PC-3 (cell line): Measurements from ENCODE around the gene DGLUCY. TPM values are rescaled to one million over a fixed set of nuclear protein-coding genes. Genes with fewer than 3 reads are reported as not detected.
"Not testable (repeated sequence)": the region's sequence is repeated elsewhere in the genome, so short reads cannot be mapped to it uniquely, and the experiment has no call there.

Source experiments
- ATAC-seq: fragments of 200-7000 bp; cut with Tn5 transposase; 2 replicates; pipeline ENCODE4 v1.9.1; 2020; ENCODE audit warnings: mild to moderate bottlenecking, moderate library complexity
- BruUV-seq: library from RNA; stranded (reverse); fragments of 400-500 nt; replicated peaks from 2 replicates; lab custom pipeline; 2021; lab: Mats Ljungman, UMichigan
- CTCF ChIA-PET: fragments of 300-600 bp; sonication (Branson Sonifier 250); formaldehyde crosslinking; loops from one replicate; lab custom pipeline; 2022; ENCODE audit warnings: antibody characterized with exemption; lab: Charles Lee
- POLR2A ChIA-PET: fragments of 300-600 bp; sonication (Branson Sonifier 250); formaldehyde crosslinking; loops from one replicate; lab custom pipeline; 2022; ENCODE audit warnings: antibody characterized with exemption; ENCODE audit not compliant: unreplicated experiment; lab: Charles Lee
- DNase-seq: peaks from one replicate; pipeline ENCODE4 v3.0.0-alpha.2; 2015
- H2AFZ ChIP-seq: fragments of 300-600 bp; sonication (generic); 2 replicates; pipeline ENCODE4 v1.6.0; 2016; ENCODE audit warnings: antibody characterized with exemption, low read length
- H3F3A ChIP-seq: fragments of 300-600 bp; sonication (generic); one replicate; pipeline ENCODE4 v1.6.0; 2017; ENCODE audit warnings: antibody characterized with exemption, low read length, control low read depth, mild to moderate bottlenecking; ENCODE audit not compliant: unreplicated experiment
- H3K27ac ChIP-seq: fragments of 300-600 bp; sonication (generic); 2 replicates; pipeline ENCODE4 v1.5.1; 2016; ENCODE audit warnings: mild to moderate bottlenecking, low read length
- H3K27me3 ChIP-seq: fragments of 300-600 bp; sonication (generic); 2 replicates; pipeline ENCODE4 v1.6.1; 2016; ENCODE audit warnings: low read length, mixed read lengths
- H3K36me3 ChIP-seq: fragments of 300-600 bp; sonication (generic); 2 replicates; pipeline ENCODE4 v1.6.1; 2016; ENCODE audit warnings: low read depth, mixed run types, low read length, mixed read lengths
- H3K4me1 ChIP-seq: fragments of 300-600 bp; sonication (generic); 2 replicates; pipeline ENCODE4 v1.5.1; 2016; ENCODE audit warnings: low read length; ENCODE audit not compliant: insufficient read depth
- H3K4me2 ChIP-seq: fragments of 300-600 bp; sonication (generic); 2 replicates; pipeline ENCODE4 v1.6.0; 2016; ENCODE audit warnings: low read length
- H3K4me3 ChIP-seq: fragments of 300-600 bp; sonication (generic); 2 replicates; pipeline ENCODE4 v1.5.1; 2016; ENCODE audit warnings: mild to moderate bottlenecking, low read length, mixed read lengths
- H3K79me2 ChIP-seq: fragments of 300-600 bp; sonication (generic); 2 replicates; pipeline ENCODE4 v1.6.1; 2017; ENCODE audit warnings: low read length, mixed read lengths
- H3K9ac ChIP-seq: fragments of 300-600 bp; sonication (generic); 2 replicates; pipeline ENCODE4 v1.6.0; 2016; ENCODE audit warnings: mild to moderate bottlenecking, low read length
- H3K9me2 ChIP-seq: fragments of 300-600 bp; sonication (generic); replicated peaks from 2 replicates; pipeline ENCODE4 v1.6.1; 2016; ENCODE audit warnings: mixed run types, low read length, mixed read lengths
- H3K9me3 ChIP-seq: fragments of 300-600 bp; sonication (generic); 2 replicates; pipeline ENCODE4 v1.6.1; 2016; ENCODE audit warnings: low read length, mixed read lengths
- H4K20me1 ChIP-seq: fragments of 300-600 bp; sonication (generic); 2 replicates; pipeline ENCODE4 v1.6.1; 2016; ENCODE audit warnings: low read length, mixed read lengths
- EZH2 ChIP-seq: fragments of 300-600 bp; sonication (generic); IDR thresholded peaks from one replicate; pipeline ENCODE4 v1.6.1; 2017; ENCODE audit warnings: antibody characterized with exemption, mild to moderate bottlenecking, low read length; ENCODE audit not compliant: unreplicated experiment
- EZH2phosphoT487 ChIP-seq: fragments of 300-600 bp; sonication (generic); IDR thresholded peaks from 2 replicates; pipeline ENCODE4 v1.6.1; 2018; ENCODE audit warnings: mild to moderate bottlenecking, antibody characterized with exemption, low read length, borderline replicate concordance
- intact Hi-C: fragments of 100-400 bp; cut with micrococcal nuclease; formaldehyde crosslinking; loops from 2 replicates; pipeline ENCODE4 v1.9.0; 2023
- total RNA-seq: library from RNA; depleted of rRNA; stranded (reverse); fragments of >200 nt; gene quantifications from 2 replicates; pipeline ENCODE4 v1.2.3, GENCODE V29; 2014
- TF ChIP-seq, protein P1 (sequence below): fragments of 300-600 bp; sonication (generic); conservative IDR thresholded peaks from 2 replicates; pipeline ENCODE4 v1.5.1; 2017; ENCODE audit warnings: antibody characterized with exemption, low read depth, mild to moderate bottlenecking, low read length

DGLUCY gene
- total RNA-seq, 1 experiment from 2014 or later, result 0.84 TPM

DNA sequence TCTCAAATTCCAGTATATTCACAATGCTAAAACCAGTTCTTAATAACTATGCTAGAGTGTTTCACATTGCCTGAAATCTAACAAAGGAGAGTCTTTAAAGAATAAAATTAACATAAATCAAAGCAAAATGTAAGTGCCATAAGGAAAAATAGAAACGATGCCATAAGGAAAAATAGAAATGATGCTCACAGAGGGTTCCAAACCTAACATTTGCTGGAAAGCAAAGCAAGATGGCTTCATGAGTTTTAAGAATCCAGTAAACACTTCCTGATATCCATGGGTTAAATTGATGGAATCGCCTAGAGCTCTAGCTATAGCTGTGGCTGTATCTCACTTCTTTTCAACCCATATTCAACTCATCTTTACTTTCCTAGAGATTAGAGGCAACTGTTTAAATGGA is 66.7 kb downstream of the DGLUCY start:
- Histone ChIP-seq H3K9ac (no peak overlapping the region), H3K9me3 (no peaks in the 10 kb centered on the region), H3K79me2 (no peaks in the 10 kb centered on the region), H3K4me1 (no peaks in the 10 kb centered on the region), H3K27me3 (no peaks in the 10 kb centered on the region), H3K27ac (no peak overlapping the region), H4K20me1 (no peaks in the 10 kb centered on the region), H3K4me2 (no peak overlapping the region), H2AFZ (no peak overlapping the region), H3K4me3 (no peak overlapping the region), H3K36me3 (no peaks in the 10 kb centered on the region), H3K9me2 (no peaks in the 10 kb centered on the region), H3F3A (no peaks in the 10 kb centered on the region)
- TF ChIP-seq EZH2phosphoT487 (no peak), EZH2 (no peak)
- TF ChIP-seq, protein P1, sequence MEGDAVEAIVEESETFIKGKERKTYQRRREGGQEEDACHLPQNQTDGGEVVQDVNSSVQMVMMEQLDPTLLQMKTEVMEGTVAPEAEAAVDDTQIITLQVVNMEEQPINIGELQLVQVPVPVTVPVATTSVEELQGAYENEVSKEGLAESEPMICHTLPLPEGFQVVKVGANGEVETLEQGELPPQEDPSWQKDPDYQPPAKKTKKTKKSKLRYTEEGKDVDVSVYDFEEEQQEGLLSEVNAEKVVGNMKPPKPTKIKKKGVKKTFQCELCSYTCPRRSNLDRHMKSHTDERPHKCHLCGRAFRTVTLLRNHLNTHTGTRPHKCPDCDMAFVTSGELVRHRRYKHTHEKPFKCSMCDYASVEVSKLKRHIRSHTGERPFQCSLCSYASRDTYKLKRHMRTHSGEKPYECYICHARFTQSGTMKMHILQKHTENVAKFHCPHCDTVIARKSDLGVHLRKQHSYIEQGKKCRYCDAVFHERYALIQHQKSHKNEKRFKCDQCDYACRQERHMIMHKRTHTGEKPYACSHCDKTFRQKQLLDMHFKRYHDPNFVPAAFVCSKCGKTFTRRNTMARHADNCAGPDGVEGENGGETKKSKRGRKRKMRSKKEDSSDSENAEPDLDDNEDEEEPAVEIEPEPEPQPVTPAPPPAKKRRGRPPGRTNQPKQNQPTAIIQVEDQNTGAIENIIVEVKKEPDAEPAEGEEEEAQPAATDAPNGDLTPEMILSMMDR, result no peak
- ATAC-seq, result no peak
- intact Hi-C loops, result no loop called here
- ChIA-PET CTCF (no interaction called here), POLR2A (no interaction called here)
- DNase-seq, result no peak
- BruUV-seq, result no TSS peak

DNA sequence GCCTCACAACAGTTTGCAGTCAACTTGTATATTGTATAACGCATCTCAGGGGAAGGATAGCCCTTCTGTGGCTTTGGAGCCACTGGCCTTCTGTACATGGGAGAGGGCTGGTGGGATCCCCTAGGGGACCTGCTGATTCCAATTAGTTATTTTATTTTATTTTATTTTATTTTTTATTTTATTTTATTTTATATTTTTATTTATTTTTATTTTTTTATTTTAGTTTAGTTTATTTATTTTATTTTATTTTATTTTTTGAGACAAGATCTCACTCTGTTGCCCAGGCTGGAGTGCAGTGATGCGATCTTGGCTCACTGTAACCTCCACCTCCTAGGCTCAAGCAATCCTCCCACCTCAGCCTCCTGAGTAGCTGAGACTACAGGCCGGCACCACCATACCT is 68.9 kb downstream of the DGLUCY start:
- H3K9ac ChIP-seq, H3K9me3 ChIP-seq, H4K20me1 ChIP-seq, ATAC-seq, BruUV-seq, H3K36me3 ChIP-seq, H2AFZ ChIP-seq, H3K4me3 ChIP-seq, intact Hi-C loops, DNase-seq, H3K4me1 ChIP-seq, H3K27ac ChIP-seq, POLR2A ChIA-PET, CTCF ChIA-PET, H3K4me2 ChIP-seq, H3K27me3 ChIP-seq, H3K9me2 ChIP-seq, H3K79me2 ChIP-seq, H3F3A ChIP-seq: not testable (repeated sequence)

DNA sequence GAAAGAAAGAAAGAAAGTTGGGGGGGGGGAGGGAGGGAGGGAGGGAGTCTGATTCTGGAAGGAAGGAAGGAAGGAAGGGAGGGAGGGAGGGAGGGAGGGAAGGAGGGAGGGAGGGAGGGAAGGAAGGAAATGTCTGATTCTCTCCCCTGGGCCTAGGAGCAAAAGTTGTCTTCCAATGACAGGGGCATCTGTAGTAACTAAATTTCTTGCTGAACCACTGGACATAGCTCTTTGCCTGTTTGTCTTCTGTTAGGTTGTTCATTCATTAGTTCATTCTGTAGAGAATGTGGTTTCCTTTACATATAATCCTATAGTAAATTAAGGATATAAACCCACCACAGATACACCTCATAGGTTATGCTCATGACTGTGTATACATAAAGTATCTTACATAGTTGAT is 70.7 kb downstream of the DGLUCY start:
- Histone ChIP-seq H3K27me3 (no peaks in the 10 kb centered on the region), H4K20me1 (no peaks in the 10 kb centered on the region), H3F3A (no peaks in the 10 kb centered on the region), H2AFZ (no peak overlapping the region), H3K9ac (no peak overlapping the region), H3K4me3 (no peak overlapping the region), H3K27ac (no peak overlapping the region), H3K4me2 (no peak overlapping the region), H3K4me1 (no peaks in the 10 kb centered on the region; the same call in 1 of the 2 replicates), H3K9me2 (no peaks in the 10 kb centered on the region), H3K79me2 (no peaks in the 10 kb centered on the region), H3K36me3 (no peaks in the 10 kb centered on the region), H3K9me3 (no peaks in the 10 kb centered on the region)
- intact Hi-C loops, result no loop called here
- BruUV-seq, result no TSS peak
- DNase-seq (no peak), ATAC-seq (no peak)
- POLR2A ChIA-PET, result no interaction called here
- TF ChIP-seq, protein P1, result no peak
- TF ChIP-seq EZH2phosphoT487 (no peak), EZH2 (no peak)
- CTCF ChIA-PET, result interaction anchor here (0.6 kb wide), 1 partner anchor 769 kb away, joined by 4 read pairs; no protein-coding TSS in a partner anchor
